Lower lobe of right lung (tissue), 2 donors: ENCODE measurements around the gene RAPGEF6. TPM values are rescaled to one million over a fixed set of nuclear protein-coding genes. Genes with fewer than 3 reads are reported as not detected.
A peak's percentile ranks its signal among the peaks of the same experiment; 100 is the strongest.
"Not testable (repeated sequence)": the region's sequence is repeated elsewhere in the genome, so short reads cannot be mapped to it uniquely, and the experiment has no call there.

Experiments used
- ATAC-seq, 2 donors: fragments of 200-7000 bp; cut with Tn5 transposase; one replicate each; pipeline ENCODE4 v1.9.1; 2020 to 2022; ENCODE audit warnings: mild to moderate bottlenecking in 2 of 2, moderate library complexity in 2 of 2
- DNase-seq: peaks from one replicate; pipeline ENCODE4 v3.0.0-alpha.2; 2020
- H3K27ac ChIP-seq: fragments of 200-600 bp; one replicate; pipeline ENCODE4 v1.8.0; 2022
- H3K27me3 ChIP-seq: fragments of 200-600 bp; one replicate; pipeline ENCODE4 v1.8.0; 2022; ENCODE audit warnings: low read depth
- H3K36me3 ChIP-seq: fragments of 200-600 bp; one replicate; pipeline ENCODE4 v1.8.0; 2022; ENCODE audit warnings: mild to moderate bottlenecking
- H3K4me1 ChIP-seq: fragments of 200-600 bp; one replicate; pipeline ENCODE4 v1.8.0; 2022
- H3K4me3 ChIP-seq: fragments of 200-600 bp; one replicate; pipeline ENCODE4 v1.8.0; 2022; ENCODE audit warnings: mild to moderate bottlenecking
- H3K9me3 ChIP-seq: fragments of 200-600 bp; one replicate; pipeline ENCODE4 v1.8.0; 2022
- intact Hi-C: fragments of 100-400 bp; cut with DNase I; formaldehyde crosslinking; loops from one replicate; pipeline ENCODE4 v1.11.0; 2022
- total RNA-seq: library from RNA; stranded (reverse); fragmentation: NEBNext Ultra II Directional; extraction: Animal tissue kit (Norgen Biotek cat#: 25700); gene quantifications from one replicate; pipeline ENCODE4 v1.2.1, GENCODE V29; 2021
- TF ChIP-seq, protein P1 (sequence below): fragments of 200-600 bp; IDR thresholded peaks from one replicate; pipeline ENCODE4 v1.8.0; 2022; ENCODE audit warnings: antibody characterized with exemption, mild to moderate bottlenecking
- donor health status: DM: no; HTN: yes; CAD: no; lungs with severe emphysema.

Gene RAPGEF6
- total RNA-seq, 1 donor from 2014 or later: 21.7 TPM

GRCh38 chr5:131382407-131383395, 252.3 kb downstream of the RAPGEF6 start:
- intact Hi-C loops: no loop called here
- DNase-seq (no peak), ATAC-seq (peak; percentile 82 to 89)
- peaks cover 57% of the 10 kb centered on the region for H3K4me1 ChIP-seq
- TF ChIP-seq, protein P1, sequence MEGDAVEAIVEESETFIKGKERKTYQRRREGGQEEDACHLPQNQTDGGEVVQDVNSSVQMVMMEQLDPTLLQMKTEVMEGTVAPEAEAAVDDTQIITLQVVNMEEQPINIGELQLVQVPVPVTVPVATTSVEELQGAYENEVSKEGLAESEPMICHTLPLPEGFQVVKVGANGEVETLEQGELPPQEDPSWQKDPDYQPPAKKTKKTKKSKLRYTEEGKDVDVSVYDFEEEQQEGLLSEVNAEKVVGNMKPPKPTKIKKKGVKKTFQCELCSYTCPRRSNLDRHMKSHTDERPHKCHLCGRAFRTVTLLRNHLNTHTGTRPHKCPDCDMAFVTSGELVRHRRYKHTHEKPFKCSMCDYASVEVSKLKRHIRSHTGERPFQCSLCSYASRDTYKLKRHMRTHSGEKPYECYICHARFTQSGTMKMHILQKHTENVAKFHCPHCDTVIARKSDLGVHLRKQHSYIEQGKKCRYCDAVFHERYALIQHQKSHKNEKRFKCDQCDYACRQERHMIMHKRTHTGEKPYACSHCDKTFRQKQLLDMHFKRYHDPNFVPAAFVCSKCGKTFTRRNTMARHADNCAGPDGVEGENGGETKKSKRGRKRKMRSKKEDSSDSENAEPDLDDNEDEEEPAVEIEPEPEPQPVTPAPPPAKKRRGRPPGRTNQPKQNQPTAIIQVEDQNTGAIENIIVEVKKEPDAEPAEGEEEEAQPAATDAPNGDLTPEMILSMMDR: peak; percentile 55
- H3K36me3 ChIP-seq: peaks cover 11% of the 10 kb centered on the region
- no peaks in the 10 kb centered on the region for H3K9me3 ChIP-seq
- no peak overlapping the region for H3K4me3 ChIP-seq
- no peak overlapping the region for H3K27ac ChIP-seq
- H3K27me3 ChIP-seq: no peaks in the 10 kb centered on the region

GRCh38 chr5:131381777-131382176, 253.3 kb downstream of the RAPGEF6 start:
- intact Hi-C loops: no loop called here
- Histone ChIP-seq H3K27ac (no peak overlapping the region), H3K9me3 (no peaks in the 10 kb centered on the region), H3K4me3 (no peak overlapping the region), H3K27me3 (no peaks in the 10 kb centered on the region), H3K4me1 (peaks cover 64% of the 10 kb centered on the region), H3K36me3 (peaks cover 11% of the 10 kb centered on the region)
- TF ChIP-seq, protein P1: no peak
- no peak for ATAC-seq
- DNase-seq: no peak

- DNase-seq (no peak), ATAC-seq (no peak)
- TF ChIP-seq, protein P1: no peak
- peaks cover 57% of the 10 kb centered on the region for H3K4me1 ChIP-seq
- no peak overlapping the region for H3K4me3 ChIP-seq
- no peaks in the 10 kb centered on the region for H3K9me3 ChIP-seq
- intact Hi-C loops: no loop called here
- no peaks in the 10 kb centered on the region for H3K27me3 ChIP-seq
- no peak overlapping the region for H3K27ac ChIP-seq
- peaks cover 7% of the 10 kb centered on the region for H3K36me3 ChIP-seq
Observed at GRCh38 chr5:131381021-131381420, 254.0 kb downstream of the RAPGEF6 start.

- not testable (repeated sequence) for ATAC-seq, H3K36me3 ChIP-seq
- peak overlapping the region; percentile 64 for H3K27ac ChIP-seq
Observed at GRCh38 chr5:131380238-131380637, 254.8 kb downstream of the RAPGEF6 start.

DNA sequence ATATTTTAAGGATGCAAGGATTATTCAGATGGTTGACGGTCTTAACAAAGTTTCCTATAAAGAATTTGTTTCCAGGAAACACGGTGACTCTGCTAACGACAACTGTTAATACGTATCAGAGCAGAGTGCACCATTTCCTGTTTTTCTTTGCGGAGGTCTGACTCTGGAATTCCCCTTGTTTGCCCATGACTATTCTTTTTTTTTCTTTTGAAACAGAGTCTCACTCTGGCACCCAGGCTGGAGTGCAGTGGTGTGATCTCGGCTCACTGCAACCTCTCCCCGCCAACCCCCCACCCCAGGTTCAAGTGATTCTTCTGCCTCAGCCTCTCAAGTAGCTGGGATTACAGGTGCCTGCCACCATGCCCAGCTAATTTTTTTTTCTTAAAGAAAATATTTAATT, 255.3 kb downstream of the RAPGEF6 start:
- Histone ChIP-seq H3K27me3 (no peaks in the 10 kb centered on the region), H3K4me3 (no peak overlapping the region), H3K27ac (peak overlapping the region; percentile 64), H3K9me3 (no peaks in the 10 kb centered on the region), H3K36me3 (no peaks in the 10 kb centered on the region), H3K4me1 (peaks cover 59% of the 10 kb centered on the region)
- no peak for DNase-seq
- ATAC-seq: peak; percentile 64 to 85
- TF ChIP-seq, protein P1: no peak
- intact Hi-C loops: no loop called here

More at GRCh38 chr5:131380238-131380637, 254.8 kb downstream of the RAPGEF6 start:
- DNase-seq, H3K27me3 ChIP-seq, intact Hi-C loops, H3K4me3 ChIP-seq, H3K9me3 ChIP-seq: not testable (repeated sequence)
- peaks cover 57% of the 10 kb centered on the region for H3K4me1 ChIP-seq
